Astrocyte (in vitro differentiated cells and primary cell): ENCODE results near the gene PSMB11.

Experiments
- EZH2 ChIP-seq: IDR thresholded peaks from 2 replicates; pipeline ENCODE4 v1.6.1; 2012; ENCODE audit warnings: mild to moderate bottlenecking, low read length, inconsistent platforms; ENCODE audit not compliant: insufficient read depth
- TF ChIP-seq, protein P1 (sequence below): IDR thresholded peaks from 2 replicates; pipeline ENCODE4 v1.5.1; 2011; ENCODE audit warnings: low read depth, mild to moderate bottlenecking, inconsistent platforms, low read length, moderate library complexity; ENCODE audit not compliant: insufficient read depth

DNA sequence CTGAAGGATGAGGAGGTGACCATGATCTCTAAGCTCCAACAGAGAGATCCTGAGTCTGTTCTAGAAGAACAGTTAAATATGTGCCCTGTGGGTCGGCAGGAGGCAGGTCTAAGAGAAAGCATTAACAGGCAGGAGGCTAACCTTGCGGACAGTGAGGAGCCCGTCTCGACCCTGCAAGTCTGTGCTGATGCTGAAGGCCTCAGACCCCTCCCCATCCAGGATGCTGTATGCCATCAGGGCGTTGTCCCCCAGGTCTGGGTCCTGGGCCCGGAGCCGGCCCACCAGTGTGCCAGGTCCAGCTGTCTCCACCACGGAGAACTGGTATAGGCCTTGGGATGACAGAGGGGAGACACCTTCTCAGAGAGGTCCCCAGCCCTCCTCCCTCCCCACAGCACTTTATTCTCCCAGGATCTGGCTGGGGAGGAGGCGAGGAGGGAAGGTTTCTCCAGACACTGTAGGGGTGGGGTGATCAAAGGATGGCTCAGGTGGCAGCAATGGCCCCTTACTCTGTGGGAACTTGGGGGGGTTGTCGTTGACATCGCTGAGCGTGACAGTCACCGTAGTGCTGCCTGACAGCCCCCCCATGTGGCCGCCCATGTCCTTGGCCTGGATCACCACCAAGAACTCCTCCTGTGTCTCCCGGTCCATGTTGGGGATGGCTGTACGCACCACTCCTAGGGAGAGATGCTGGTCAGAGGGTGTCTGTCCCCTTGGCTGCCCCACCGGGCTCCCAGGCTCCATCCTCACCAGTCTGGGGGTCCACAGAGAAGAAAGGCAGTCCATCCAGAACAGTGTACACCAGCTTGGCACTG, 12.2 kb downstream of the PSMB11 start:
- TF ChIP-seq EZH2: no peak
- TF ChIP-seq, protein P1, sequence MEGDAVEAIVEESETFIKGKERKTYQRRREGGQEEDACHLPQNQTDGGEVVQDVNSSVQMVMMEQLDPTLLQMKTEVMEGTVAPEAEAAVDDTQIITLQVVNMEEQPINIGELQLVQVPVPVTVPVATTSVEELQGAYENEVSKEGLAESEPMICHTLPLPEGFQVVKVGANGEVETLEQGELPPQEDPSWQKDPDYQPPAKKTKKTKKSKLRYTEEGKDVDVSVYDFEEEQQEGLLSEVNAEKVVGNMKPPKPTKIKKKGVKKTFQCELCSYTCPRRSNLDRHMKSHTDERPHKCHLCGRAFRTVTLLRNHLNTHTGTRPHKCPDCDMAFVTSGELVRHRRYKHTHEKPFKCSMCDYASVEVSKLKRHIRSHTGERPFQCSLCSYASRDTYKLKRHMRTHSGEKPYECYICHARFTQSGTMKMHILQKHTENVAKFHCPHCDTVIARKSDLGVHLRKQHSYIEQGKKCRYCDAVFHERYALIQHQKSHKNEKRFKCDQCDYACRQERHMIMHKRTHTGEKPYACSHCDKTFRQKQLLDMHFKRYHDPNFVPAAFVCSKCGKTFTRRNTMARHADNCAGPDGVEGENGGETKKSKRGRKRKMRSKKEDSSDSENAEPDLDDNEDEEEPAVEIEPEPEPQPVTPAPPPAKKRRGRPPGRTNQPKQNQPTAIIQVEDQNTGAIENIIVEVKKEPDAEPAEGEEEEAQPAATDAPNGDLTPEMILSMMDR: no peak
